Measurements from ENCODE around the gene FOXJ1.

- TF ChIP-seq, protein P1, sequence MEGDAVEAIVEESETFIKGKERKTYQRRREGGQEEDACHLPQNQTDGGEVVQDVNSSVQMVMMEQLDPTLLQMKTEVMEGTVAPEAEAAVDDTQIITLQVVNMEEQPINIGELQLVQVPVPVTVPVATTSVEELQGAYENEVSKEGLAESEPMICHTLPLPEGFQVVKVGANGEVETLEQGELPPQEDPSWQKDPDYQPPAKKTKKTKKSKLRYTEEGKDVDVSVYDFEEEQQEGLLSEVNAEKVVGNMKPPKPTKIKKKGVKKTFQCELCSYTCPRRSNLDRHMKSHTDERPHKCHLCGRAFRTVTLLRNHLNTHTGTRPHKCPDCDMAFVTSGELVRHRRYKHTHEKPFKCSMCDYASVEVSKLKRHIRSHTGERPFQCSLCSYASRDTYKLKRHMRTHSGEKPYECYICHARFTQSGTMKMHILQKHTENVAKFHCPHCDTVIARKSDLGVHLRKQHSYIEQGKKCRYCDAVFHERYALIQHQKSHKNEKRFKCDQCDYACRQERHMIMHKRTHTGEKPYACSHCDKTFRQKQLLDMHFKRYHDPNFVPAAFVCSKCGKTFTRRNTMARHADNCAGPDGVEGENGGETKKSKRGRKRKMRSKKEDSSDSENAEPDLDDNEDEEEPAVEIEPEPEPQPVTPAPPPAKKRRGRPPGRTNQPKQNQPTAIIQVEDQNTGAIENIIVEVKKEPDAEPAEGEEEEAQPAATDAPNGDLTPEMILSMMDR (IDR thresholded peaks at IDR 0.05; ENCODE audit: borderline replicate concordance, extremely low read depth, low read length, poor library complexity, severe bottlenecking) = peak; percentile 52
- TF ChIP-seq EZH2 (IDR thresholded peaks at IDR 0.05; ENCODE audit: borderline replicate concordance, low read depth, low read length, severe bottlenecking) = no peak
Measured at GRCh38 chr17:76107509-76107908, 33.5 kb downstream of the FOXJ1 start.
